IMR-90 (cell line): Measurements from ENCODE around the gene IGBP1. TPM values are rescaled to one million over a fixed set of nuclear protein-coding genes. Genes with fewer than 3 reads are reported as not detected.
A peak's percentile ranks its signal among the peaks of the same experiment; 100 is the strongest.

Experiments
- ATAC-seq: fragments of 200-7000 bp; cut with Tn5 transposase; 2 replicates; pipeline ENCODE4 v1.9.1; 2020; ENCODE audit warnings: low read depth, mild to moderate bottlenecking, moderate library complexity
- BruUV-seq: library from RNA; stranded (reverse); fragments of 400-500 nt; replicated peaks from 2 replicates; lab custom pipeline; 2021; lab: Mats Ljungman, UMichigan
- CTCF ChIA-PET: fragments of 300-600 bp; formaldehyde crosslinking; extraction: SDS; loops from one replicate; lab custom pipeline; 2021; ENCODE audit warnings: antibody characterized with exemption; lab: Yijun Ruan, JAX
- POLR2A ChIA-PET: fragments of 300-600 bp; sonication (Branson Sonifier 250); formaldehyde crosslinking; loops from one replicate; lab custom pipeline; 2022; ENCODE audit warnings: antibody characterized with exemption; ENCODE audit not compliant: unreplicated experiment; lab: Charles Lee
- DNase-seq: peaks from one replicate; pipeline ENCODE4 v3.0.0; 2013
- H2AFZ ChIP-seq: replicated peaks from 2 replicates; pipeline ENCODE3; 2013; ENCODE audit warnings: low read length, mild to moderate bottlenecking; ENCODE audit not compliant: poor library complexity
- H2AK5ac ChIP-seq: 2 replicates; pipeline ENCODE4 v1.6.1; 2013; ENCODE audit warnings: low read depth, low read length, inconsistent platforms
- H2AK9ac ChIP-seq: replicated peaks from 2 replicates; pipeline ENCODE3; 2013; ENCODE audit warnings: mild to moderate bottlenecking, low read depth, low read length, moderate library complexity; ENCODE audit not compliant: poor library complexity
- H2BK120ac ChIP-seq: 2 replicates; pipeline ENCODE4 v1.6.1; 2013; ENCODE audit warnings: low read depth, low read length, inconsistent platforms
- H2BK15ac ChIP-seq: 3 replicates; pipeline ENCODE4 v1.6.1; 2013; ENCODE audit warnings: low read depth, low read length, inconsistent platforms
- H2BK20ac ChIP-seq: 2 replicates; pipeline ENCODE4 v1.6.1; 2013; ENCODE audit warnings: low read depth, mild to moderate bottlenecking, inconsistent platforms, low read length, moderate library complexity
- H2BK5ac ChIP-seq: 2 replicates; pipeline ENCODE4 v1.6.1; 2013; ENCODE audit warnings: mild to moderate bottlenecking, low read depth, low read length, inconsistent platforms; ENCODE audit not compliant: poor library complexity, severe bottlenecking
- H3K14ac ChIP-seq: replicated peaks from 2 replicates; pipeline ENCODE4 v1.6.1; 2013; ENCODE audit warnings: low read depth, low read length, inconsistent platforms
- H3K18ac ChIP-seq: 2 replicates; pipeline ENCODE4 v1.6.1; 2013; ENCODE audit warnings: low read depth, low read length, control low read depth
- H3K23ac ChIP-seq: 2 replicates; pipeline ENCODE4 v1.6.1; 2013; ENCODE audit warnings: low read depth, low read length, inconsistent platforms
- H3K27ac ChIP-seq: 2 replicates; pipeline ENCODE4 v1.5.1; 2013; ENCODE audit warnings: mild to moderate bottlenecking, control low read depth, low read length; ENCODE audit not compliant: insufficient read depth
- H3K27me3 ChIP-seq: 2 replicates; pipeline ENCODE4 v1.6.1; 2013; ENCODE audit warnings: low read length; ENCODE audit not compliant: control insufficient read depth, insufficient read depth
- H3K36me3 ChIP-seq: 2 replicates; pipeline ENCODE4 v1.6.1; 2013; ENCODE audit warnings: low read length, mixed read lengths; ENCODE audit not compliant: control insufficient read depth, insufficient read depth
- H3K4ac ChIP-seq: 2 replicates; pipeline ENCODE4 v1.6.1; 2013; ENCODE audit warnings: low read depth, low read length, inconsistent platforms
- H3K4me1 ChIP-seq: 2 replicates; pipeline ENCODE4 v1.6.1; 2013; ENCODE audit warnings: low read length, mixed read lengths; ENCODE audit not compliant: control insufficient read depth, insufficient read depth
- H3K4me2 ChIP-seq: 2 replicates; pipeline ENCODE4 v1.6.1; 2013; ENCODE audit warnings: low read depth, mild to moderate bottlenecking, control low read depth, low read length, moderate library complexity
- H3K4me3 ChIP-seq: 2 replicates; pipeline ENCODE4 v1.5.1; 2013; ENCODE audit warnings: low read depth, mild to moderate bottlenecking, control low read depth, low read length, moderate library complexity; ENCODE audit not compliant: insufficient read depth
- H3K56ac ChIP-seq: 2 replicates; pipeline ENCODE4 v1.6.1; 2013; ENCODE audit warnings: low read length, inconsistent platforms; ENCODE audit not compliant: insufficient read depth; ENCODE audit errors: extremely low read depth
- H3K79me1 ChIP-seq, 2 experiments: 2 replicates each; pipeline ENCODE4 v1.6.1; 2013; ENCODE audit warnings: low read length in 2 of 2, inconsistent platforms in 1 of 2, low read depth in 1 of 2
- H3K9ac ChIP-seq: 2 replicates; pipeline ENCODE4 v1.6.1; 2013; ENCODE audit warnings: low read depth, low read length, control low read depth
- H3K9me1 ChIP-seq: 2 replicates; pipeline ENCODE4 v1.6.1; 2013; ENCODE audit warnings: low read length, inconsistent platforms; ENCODE audit not compliant: insufficient read depth
- H3K9me3 ChIP-seq: 2 replicates; pipeline ENCODE4 v1.6.1; 2013; ENCODE audit warnings: low read length; ENCODE audit not compliant: control insufficient read depth, insufficient read depth
- H4K20me1 ChIP-seq: 2 replicates; pipeline ENCODE4 v1.6.1; 2013; ENCODE audit warnings: low read length, inconsistent platforms; ENCODE audit not compliant: insufficient read depth
- H4K5ac ChIP-seq: 2 replicates; pipeline ENCODE4 v1.6.1; 2013; ENCODE audit warnings: mild to moderate bottlenecking, low read depth, low read length, control low read depth
- H4K8ac ChIP-seq, 2 experiments: 2 replicates each; pipeline ENCODE4 v1.6.1; 2013; ENCODE audit warnings: low read depth in 2 of 2, low read length in 2 of 2, control low read depth in 1 of 2, inconsistent platforms in 1 of 2
- H4K91ac ChIP-seq: 2 replicates; pipeline ENCODE4 v1.6.1; 2013; ENCODE audit warnings: low read depth, low read length, inconsistent platforms; ENCODE audit not compliant: insufficient read depth
- BHLHE40 ChIP-seq: fragments of 150-350 bp; IDR thresholded peaks from 2 replicates; pipeline ENCODE4 v1.6.1; 2016; ENCODE audit warnings: mild to moderate bottlenecking, low read depth, low read length
- CEBPB ChIP-seq: IDR thresholded peaks from 2 replicates; pipeline ENCODE4 v1.6.1; 2012; ENCODE audit warnings: low read depth, low read length, improper control_type of control experiment
- CHD1 ChIP-seq: IDR thresholded peaks from 2 replicates; pipeline ENCODE4 v1.6.1; 2012; ENCODE audit warnings: low read depth, low read length, improper control_type of control experiment
- CTCF ChIP-seq: conservative IDR thresholded peaks from 2 replicates; pipeline ENCODE4 v1.5.1; 2012; ENCODE audit warnings: mild to moderate bottlenecking, low read depth, low read length, improper control_type of control experiment
- ELK1 ChIP-seq: fragments of 150-350 bp; IDR thresholded peaks from 2 replicates; pipeline ENCODE4 v1.6.1; 2016; ENCODE audit warnings: low read depth, mild to moderate bottlenecking, low read length, moderate library complexity, borderline replicate concordance
- FOS ChIP-seq: fragments of 150-350 bp; IDR thresholded peaks from 2 replicates; pipeline ENCODE4 v1.6.1; 2016; ENCODE audit warnings: low read depth, low read length
- MAFK ChIP-seq: IDR thresholded peaks from 2 replicates; pipeline ENCODE4 v1.6.1; 2012; ENCODE audit warnings: low read depth, low read length, improper control_type of control experiment
- MAZ ChIP-seq: IDR thresholded peaks from 2 replicates; pipeline ENCODE4 v1.6.1; 2012; ENCODE audit warnings: low read depth, mild to moderate bottlenecking, low read length, improper control_type of control experiment, moderate library complexity, borderline replicate concordance
- MXI1 ChIP-seq: IDR thresholded peaks from 2 replicates; pipeline ENCODE4 v1.6.1; 2012; ENCODE audit warnings: low read depth, mild to moderate bottlenecking, low read length, moderate library complexity, borderline replicate concordance
- NFE2L2 ChIP-seq: fragments of 150-350 bp; IDR thresholded peaks from 2 replicates; pipeline ENCODE4 v1.6.1; 2016; ENCODE audit warnings: low read depth, mild to moderate bottlenecking, low read length
- POLR2A ChIP-seq: IDR thresholded peaks from 2 replicates; pipeline ENCODE4 v1.6.1; 2012; ENCODE audit warnings: mild to moderate bottlenecking, low read depth, low read length
- RAD21 ChIP-seq: IDR thresholded peaks from 2 replicates; pipeline ENCODE4 v1.6.1; 2012; ENCODE audit warnings: low read length, improper control_type of control experiment
- RCOR1 ChIP-seq: IDR thresholded peaks from 2 replicates; pipeline ENCODE4 v1.6.1; 2012; ENCODE audit warnings: mild to moderate bottlenecking, low read length, improper control_type of control experiment; ENCODE audit not compliant: insufficient replicate concordance
- RFX5 ChIP-seq: IDR thresholded peaks from 2 replicates; pipeline ENCODE4 v1.8.0; 2012; ENCODE audit warnings: low read depth, mild to moderate bottlenecking, low read length, moderate library complexity
- SMC3 ChIP-seq: fragments of 150-350 bp; IDR thresholded peaks from 2 replicates; pipeline ENCODE4 v1.6.1; 2016; ENCODE audit warnings: low read depth, mild to moderate bottlenecking, antibody characterized with exemption, low read length, moderate library complexity
- USF2 ChIP-seq: fragments of 150-350 bp; IDR thresholded peaks from 2 replicates; pipeline ENCODE4 v1.6.1; 2017; ENCODE audit warnings: mild to moderate bottlenecking, antibody characterized with exemption, low read length, low read depth
- WGBS, 2 experiments: methylation state at CpG; one replicate each; pipeline versions ENCODE4 v1.1.5 to v1.1.7; 2013; ENCODE audit warnings: missing lambda C conversion rate in 2 of 2; ENCODE audit not compliant: insufficient read length in 1 of 2; ENCODE audit errors: extremely low coverage in 2 of 2; 5-methylcytosine and 5-hydroxymethylcytosine counted together
- dilution Hi-C: fragments of 300-500 bp; cut with HindIII; formaldehyde crosslinking; loops from one replicate; pipeline ENCODE4 v1.14.3; 2018; ENCODE audit warnings: low sequenced_read_pairs; ENCODE audit not compliant: unreplicated experiment
- in situ Hi-C: fragments of 300-500 bp; cut with MboI; formaldehyde crosslinking; loops from 3 replicates; pipeline ENCODE4 v1.14.3; 2019; ENCODE audit warnings: low sequenced_read_pairs, inconsistent platforms, mixed read lengths
- intact Hi-C: fragments of 100-400 bp; cut with micrococcal nuclease; formaldehyde crosslinking; loops from 2 replicates; pipeline ENCODE4 v1.10.0; 2022
- polyA plus RNA-seq, 3 experiments: library from polyadenylated mRNA; depleted of rRNA; stranded (reverse); fragments of >200 nt; gene quantifications; 2 replicates each; pipeline ENCODE4 v1.2.3, GENCODE V29; 2012; ENCODE audit warnings: low replicate concordance in 1 of 3
- total RNA-seq: library from RNA; depleted of rRNA; stranded (reverse); fragments of >200 nt; gene quantifications from 2 replicates; pipeline ENCODE4 v1.2.3, GENCODE V29; 2012

IGBP1 gene
- total and polyA plus RNA-seq, 2 of the 4 experiments (the other 2 are of a cell fraction) = 51.8 to 87.1 TPM

GRCh38 chrX:70172964-70173363 is 39.7 kb downstream of the IGBP1 start:
- Histone ChIP-seq H3K9me3 (0 out of 2 replicates have a peak, but pooled peaks cover 3% of the 10 kb centered on the region), H3K23ac (no peak overlapping the region), H3K9ac (no peak overlapping the region), H3K56ac (no peak overlapping the region), H2BK15ac (0 out of 3 replicates have a peak overlapping the region, but pooled peaks have one; percentile 86), H4K91ac (peak overlapping the region; percentile 14; the same call in 1 of the 2 replicates), H4K5ac (no peak overlapping the region), H2AK5ac (peak overlapping the region; percentile 20), H2BK5ac (no peak overlapping the region), H3K4me3 (no peak overlapping the region), H2BK120ac (peak overlapping the region; percentile 93), H3K79me1 (no peaks in the 10 kb centered on the region), H4K8ac (peak overlapping the region in 1 of 2 experiments; percentile 30; a peak in 1 of 4 replicates), H2AFZ (no peak overlapping the region), H3K14ac (no peak overlapping the region), H3K4me1 (peaks cover 16% of the 10 kb centered on the region), H4K20me1 (no peaks in the 10 kb centered on the region), H3K27me3 (no peaks in the 10 kb centered on the region; the same call in 1 of the 2 replicates), H3K4me2 (no peak overlapping the region), H3K18ac (no peak overlapping the region), H2BK20ac (peak overlapping the region; percentile 85; the same call in 1 of the 2 replicates), H3K36me3 (no peaks in the 10 kb centered on the region), H3K9me1 (peaks cover 7% of the 10 kb centered on the region; the same call in 1 of the 2 replicates), H2AK9ac (no peak overlapping the region), H3K4ac (peak overlapping the region; percentile 34; the same call in 1 of the 2 replicates), H3K27ac (no peak overlapping the region)
- dilution Hi-C loops (no loop called here), intact Hi-C loops (no loop called here), in situ Hi-C loops (no loop called here)
- TF ChIP-seq POLR2A (no peak), FOS (no peak), RFX5 (no peak), MAZ (no peak), RAD21 (no peak), NFE2L2 (no peak), CTCF (no peak), BHLHE40 (no peak), RCOR1 (no peak), CHD1 (no peak), CEBPB (no peak), USF2 (no peak), MAFK (no peak), ELK1 (no peak), SMC3 (no peak), MXI1 (no peak)
- 80% methylated on average over 1 of the region's 4 CpGs; no CpG with 5 or more reads in 1 of the 2 experiments for WGBS, 2 experiments
- no peak for ATAC-seq
- BruUV-seq = no TSS peak
- no peak for DNase-seq
- POLR2A ChIA-PET = no interaction called here
- CTCF ChIA-PET = no interaction called here
